Left lobe of liver (tissue), 2 donors: ENCODE data around the gene PELI2. TPM values are rescaled to one million over a fixed set of nuclear protein-coding genes. Genes with fewer than 3 reads are reported as not detected.

ENCODE experiments used
- ATAC-seq: fragments of 200-7000 bp; cut with Tn5 transposase; one replicate; pipeline ENCODE4 v1.9.1; 2020; ENCODE audit warnings: mild to moderate bottlenecking, moderate library complexity
- DNase-seq: peaks from one replicate; pipeline ENCODE4 v3.0.0-alpha.2; 2020; ENCODE audit warnings: low spot score
- total RNA-seq: library from RNA; stranded (reverse); gene quantifications from one replicate; pipeline ENCODE4 v1.2.1, GENCODE V29; 2021
- donor health status: DM: no; HTN: no; CAD: no; lungs with moderate emphysema.
- donor health status: DM: no; HTN: yes; CAD: no.

Gene PELI2
- total RNA-seq, 1 donor from 2014 or later: 1.1 TPM

DNA sequence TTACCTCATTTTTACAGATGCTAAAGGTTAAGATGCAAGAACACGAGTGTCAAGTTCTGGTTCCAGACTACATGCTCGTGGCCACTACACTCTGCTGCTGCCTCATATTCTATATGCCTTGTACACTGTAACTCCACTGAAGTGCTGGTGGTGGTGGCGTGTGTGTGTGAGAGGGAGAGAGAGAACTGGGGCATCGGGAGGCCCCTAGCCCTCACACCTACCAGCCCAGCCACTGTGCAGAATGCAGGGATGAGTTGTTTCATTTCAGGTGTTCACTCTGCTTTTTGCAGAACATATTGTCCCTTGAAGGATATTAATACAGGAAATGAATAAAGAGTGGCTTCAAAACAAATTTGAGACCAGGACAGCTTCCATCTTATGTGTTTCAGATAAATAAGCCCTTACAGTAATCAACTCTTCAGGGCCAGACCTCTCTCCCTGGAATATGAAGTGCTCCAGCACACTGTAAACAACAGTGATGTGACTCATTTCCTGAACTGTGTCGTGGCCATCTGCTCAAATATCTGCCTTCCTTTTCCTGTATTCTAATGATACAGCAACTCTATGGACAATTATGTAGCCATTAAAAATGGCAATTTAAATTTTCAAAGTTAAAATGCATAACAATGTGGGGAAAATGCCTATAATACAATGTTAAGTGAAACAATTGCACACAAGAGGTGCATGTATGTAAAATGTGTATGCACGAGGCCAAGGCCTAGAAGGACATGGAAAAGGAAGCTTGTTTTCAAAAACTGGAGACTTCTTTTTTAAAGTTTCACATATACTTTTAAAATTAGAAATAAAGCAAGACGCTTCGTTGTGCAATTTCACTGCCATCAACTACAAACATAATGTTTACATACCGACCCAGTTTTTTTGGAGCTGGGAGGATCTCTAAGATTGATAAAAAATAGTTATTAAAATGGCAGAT, 215.4 kb downstream of the PELI2 start:
- DNase-seq (no peak), ATAC-seq (peak; percentile 73)

GRCh38 chr14:56334458-56334857, 216.2 kb downstream of the PELI2 start:
- no peak for ATAC-seq
- no peak for DNase-seq

- ATAC-seq: no peak
- no peak for DNase-seq
These were observed 220.5 kb downstream of the PELI2 start for GRCh38 chr14:56338674-56339073.

GRCh38 chr14:56339855-56340701, 221.9 kb downstream of the PELI2 start:
- DNase-seq: peak; percentile 58
- ATAC-seq: peak; percentile 95

DNA sequence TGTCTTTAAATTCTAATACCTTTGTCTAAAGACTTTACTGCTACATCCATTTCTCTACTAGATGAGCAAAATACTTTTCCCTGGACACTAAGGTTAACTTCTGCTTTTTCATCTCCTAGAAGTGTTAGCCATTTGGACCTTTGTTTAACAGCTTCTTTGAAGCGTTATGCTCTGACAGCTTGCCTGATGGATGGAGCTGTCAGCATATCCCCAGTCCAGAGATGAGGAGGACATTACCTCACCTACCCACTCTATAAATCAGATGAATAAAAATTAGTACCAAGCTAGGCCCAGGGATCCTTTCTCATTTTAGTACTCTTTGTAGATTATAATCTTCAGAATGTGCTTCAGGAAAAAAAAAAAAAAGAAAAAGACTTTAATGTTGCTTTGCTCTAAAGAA, 222.7 kb downstream of the PELI2 start:
- DNase-seq (no peak), ATAC-seq (no peak)

DNA sequence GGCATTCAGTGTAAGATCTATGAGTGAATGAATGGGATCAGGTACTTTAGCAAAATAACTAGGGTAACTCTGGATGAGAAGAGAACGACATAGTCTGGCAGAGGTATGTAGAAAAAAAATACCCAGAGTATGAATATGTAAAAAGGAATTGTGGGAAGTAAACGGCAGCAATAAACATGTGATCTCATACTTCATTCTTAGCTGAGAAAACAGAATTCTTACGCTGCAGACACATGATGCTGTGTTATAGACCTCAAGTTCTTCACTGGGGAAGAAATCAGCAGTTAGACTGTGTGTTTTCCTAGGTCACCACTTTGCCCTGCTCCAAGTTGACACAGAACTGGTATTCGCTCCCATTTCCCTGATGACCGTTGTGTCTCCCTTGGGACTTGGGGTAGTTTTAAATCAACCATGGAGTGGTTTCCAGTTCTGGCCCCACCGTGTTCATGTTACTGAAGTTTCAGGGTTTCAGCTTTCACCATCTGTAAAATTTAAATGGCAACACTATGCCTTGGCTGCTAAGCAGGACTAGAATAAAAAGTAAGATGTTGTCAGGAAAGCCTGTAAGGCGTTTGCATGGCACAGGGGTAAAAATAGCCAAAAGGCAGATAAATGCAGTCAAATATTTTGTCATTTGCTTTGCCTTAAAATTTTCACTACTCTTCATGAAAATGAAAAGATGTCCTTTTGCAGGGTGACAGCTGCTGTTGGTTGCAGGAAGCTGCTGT, 223.7 kb downstream of the PELI2 start:
- DNase-seq (no peak), ATAC-seq (no peak)

DNA sequence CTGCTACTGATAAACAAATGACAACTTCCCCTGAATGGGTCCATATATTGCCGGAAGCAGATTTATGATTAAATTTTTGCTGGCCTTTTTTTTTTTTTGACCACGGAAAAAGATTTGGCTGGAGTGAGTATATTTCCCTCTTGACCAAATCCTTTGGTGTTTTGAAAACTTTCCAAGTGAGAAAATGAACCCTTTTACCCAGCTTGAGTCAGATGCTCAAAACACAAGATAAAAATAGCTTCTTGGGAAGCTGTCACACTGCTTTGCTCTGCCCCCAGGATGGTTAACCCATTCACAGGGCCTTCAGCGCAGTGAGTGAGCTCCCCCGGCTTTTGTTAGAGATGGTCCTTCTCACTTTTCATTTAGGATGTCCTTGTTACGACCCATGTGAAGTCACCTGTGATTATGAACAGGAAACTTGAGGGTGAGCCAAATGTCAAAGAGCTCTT, 224.3 kb downstream of the PELI2 start:
- ATAC-seq: peak; percentile 31
- DNase-seq: no peak

DNA sequence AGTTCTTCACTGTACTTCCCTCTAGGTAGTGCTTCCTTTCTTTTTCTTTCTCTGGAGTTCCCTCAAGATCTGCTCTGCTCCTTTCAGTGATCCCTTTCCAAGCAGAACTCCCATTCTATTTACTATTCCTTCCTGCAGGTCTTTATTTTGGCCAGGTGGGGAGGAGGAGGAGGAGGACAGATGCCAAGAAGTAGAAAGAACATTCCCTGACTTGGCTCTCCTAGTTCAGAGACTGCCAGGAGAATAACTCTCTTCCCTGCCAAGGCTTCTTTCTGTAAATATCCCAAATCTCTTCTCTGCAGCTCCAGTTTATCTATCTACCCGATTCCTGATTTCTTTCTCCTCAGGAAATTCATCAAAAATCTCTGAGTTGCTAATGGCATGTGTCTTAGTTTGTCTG, 231.7 kb downstream of the PELI2 start:
- no peak for ATAC-seq

More for the DNA sequence above, 231.7 kb downstream of the PELI2 start:
- DNase-seq: no peak
